HG02763 (cell line): ENCODE results near the gene EFNA5.

Experiments
- ATAC-seq: cut with Tn5 transposase; IDR thresholded peaks from one replicate; pipeline ENCODE4 v1.9.1; 2021; ENCODE audit warnings: mild to moderate bottlenecking, moderate library complexity; ENCODE audit not compliant: unreplicated experiment

EFNA5 gene

GRCh38 chr5:107404595-107405374, 266.0 kb downstream of the EFNA5 start:
- no peak for ATAC-seq

- ATAC-seq, result no peak
Observed at GRCh38 chr5:107403228-107403953, 267.3 kb downstream of the EFNA5 start.

- ATAC-seq, result no peak
Observed at GRCh38 chr5:107402434-107403227, 268.1 kb downstream of the EFNA5 start.

DNA sequence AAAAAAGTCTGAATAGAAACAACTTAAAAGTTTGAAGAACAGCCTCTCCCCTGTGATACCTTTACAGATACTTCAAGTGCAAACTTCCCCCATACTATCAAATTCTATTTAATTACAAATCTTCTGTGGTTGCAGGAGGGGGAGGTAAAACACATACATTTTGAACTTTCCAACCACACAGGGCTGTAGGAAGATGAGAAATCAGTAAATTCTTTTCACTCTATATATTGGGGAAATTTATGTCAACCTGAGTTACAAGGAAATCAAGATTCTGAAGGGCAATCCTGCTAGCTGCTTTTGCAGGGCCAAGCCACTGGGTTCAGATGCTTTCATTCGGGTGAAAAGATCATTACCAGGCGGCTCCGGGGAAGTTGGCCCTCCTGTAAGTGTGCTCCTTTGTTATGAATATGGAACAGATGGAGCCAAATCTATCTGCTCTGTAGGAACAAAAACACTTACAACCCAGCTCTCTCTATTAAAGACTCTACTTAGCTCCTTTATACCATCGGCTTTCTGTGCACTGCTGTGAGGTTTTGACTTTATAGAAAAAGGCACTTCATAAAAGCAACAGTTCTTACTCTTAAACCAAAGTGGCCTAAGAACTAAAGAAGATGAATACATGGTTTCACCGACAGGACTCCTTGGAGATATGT, 269.1 kb downstream of the EFNA5 start:
- no peak for ATAC-seq

DNA sequence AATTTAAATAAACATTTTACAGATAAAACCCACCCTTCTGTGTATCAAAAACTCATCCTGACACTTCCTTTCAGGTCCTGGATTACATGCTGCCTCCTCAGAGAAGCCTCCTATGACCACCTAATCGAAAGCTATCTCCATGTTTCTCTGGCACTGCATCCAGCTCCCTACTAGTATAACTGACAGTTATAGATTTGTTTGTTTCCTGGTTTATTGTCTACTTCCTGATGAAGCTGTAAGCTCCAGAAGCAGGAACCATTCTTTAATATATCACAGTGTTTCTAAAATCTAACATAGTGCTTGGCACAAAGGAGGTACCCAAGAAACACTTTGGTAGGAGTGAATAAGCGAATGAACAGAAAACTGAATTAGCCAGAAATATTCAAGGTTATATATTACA, 270.4 kb downstream of the EFNA5 start:
- no peak for ATAC-seq

- ATAC-seq, result no peak
Observed at GRCh38 chr5:107398703-107399102, 272.0 kb downstream of the EFNA5 start.

DNA sequence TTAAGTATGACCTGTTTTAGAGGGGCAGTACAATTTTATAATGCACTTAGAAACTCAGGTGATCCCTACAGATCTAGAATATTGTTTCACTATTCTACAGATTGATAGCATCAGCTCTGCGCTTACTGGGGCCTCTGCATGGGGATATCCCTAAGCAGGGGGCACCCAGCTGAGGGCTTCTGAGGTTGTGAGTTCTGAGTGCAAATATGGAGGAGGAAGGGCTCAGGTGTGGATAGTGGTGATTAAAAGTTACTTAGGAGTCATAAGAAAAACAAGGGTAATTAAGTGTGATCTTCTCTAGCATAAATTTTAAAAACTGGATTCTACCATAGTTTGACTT, 274.4 kb downstream of the EFNA5 start:
- peak; percentile 32 for ATAC-seq

- ATAC-seq, result peak; percentile 73
Observed at GRCh38 chr5:107395632-107396350, 274.9 kb downstream of the EFNA5 start.

DNA sequence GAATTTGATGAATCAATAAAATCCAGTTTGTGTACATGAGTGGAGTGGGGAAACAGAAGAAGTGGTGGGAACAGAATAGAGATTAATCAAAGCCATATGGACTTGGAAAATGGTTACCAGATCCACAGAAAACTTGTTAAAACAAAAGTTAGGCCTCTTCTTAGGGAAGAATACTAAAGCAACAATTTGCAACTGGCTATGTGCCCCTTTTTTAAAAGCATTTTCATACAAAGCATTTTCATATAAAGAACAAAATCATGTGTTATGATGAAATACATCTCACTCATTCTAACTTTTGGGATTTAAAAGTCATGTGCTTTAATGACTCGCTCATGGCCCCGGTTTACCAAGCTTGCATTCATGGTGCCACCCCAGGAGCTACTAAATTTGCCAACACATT, 276.9 kb downstream of the EFNA5 start:
- ATAC-seq, result no peak

DNA sequence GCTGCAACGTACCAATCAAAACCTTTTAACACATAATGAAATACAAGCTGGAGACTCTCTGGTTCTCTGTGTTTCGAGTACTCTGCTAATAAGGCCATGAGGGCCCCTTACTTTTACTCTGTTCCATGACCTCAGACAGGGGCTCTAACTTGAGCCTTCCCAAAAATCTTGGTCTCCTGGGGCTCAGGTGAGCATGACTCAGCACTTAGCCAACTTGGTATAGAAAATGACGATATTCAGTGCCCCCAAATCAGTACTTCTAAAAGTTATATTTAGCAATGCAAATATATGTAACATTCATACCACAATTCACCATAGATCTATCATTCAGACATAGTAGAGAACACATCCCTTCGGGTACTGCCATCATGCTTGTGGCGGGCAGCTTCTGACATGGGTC, 278.9 kb downstream of the EFNA5 start:
- no peak for ATAC-seq

DNA sequence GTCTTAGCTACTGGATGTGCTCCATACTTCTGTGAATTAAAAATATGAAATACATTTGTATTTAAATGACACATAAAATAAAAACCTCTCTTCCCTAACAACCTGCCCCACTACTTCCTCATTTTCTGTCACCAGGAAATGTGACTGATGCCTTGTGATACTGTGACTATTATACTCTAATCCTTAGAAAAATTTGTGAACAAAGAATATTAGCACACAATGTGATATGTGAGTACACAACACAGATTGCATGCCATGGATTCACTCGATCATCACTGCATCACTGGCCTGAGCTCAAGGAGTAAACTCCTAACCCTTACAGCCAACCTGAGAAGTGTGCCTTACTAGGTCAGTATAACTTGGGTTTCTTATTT, 281.0 kb downstream of the EFNA5 start:
- no peak for ATAC-seq

- peak; percentile 92 for ATAC-seq
Observed at GRCh38 chr5:107389130-107389774, 281.5 kb downstream of the EFNA5 start.

- ATAC-seq, result peak; percentile 25
Observed at GRCh38 chr5:107388141-107388861, 282.4 kb downstream of the EFNA5 start.

DNA sequence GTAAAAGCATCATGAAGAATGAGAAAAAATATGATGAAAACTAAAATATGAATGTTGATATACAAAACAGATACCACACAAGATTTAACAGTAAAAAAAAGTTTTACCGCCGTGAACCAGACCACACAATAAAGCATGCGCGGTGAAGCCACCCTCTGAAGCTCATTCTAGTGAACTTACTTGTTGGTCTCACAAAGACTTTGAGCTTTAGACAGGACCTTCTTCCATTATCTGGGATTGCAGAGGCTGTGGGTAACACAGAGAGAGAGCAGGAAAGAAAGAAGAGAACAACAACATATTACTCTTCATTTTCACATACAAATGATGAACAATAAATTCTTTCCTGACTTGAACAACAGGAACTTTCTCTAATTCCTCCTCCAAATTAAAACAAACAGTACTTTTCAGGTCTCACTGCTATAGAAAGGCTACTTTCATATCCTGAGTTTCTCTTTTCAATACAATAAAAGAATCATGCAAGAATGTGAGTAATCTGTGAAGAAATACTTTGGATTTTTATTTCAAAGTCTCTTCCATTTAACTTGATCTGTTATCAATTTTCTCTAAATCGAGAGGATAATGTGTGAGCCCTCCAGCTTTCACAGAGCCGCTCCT, 283.1 kb downstream of the EFNA5 start:
- ATAC-seq, result no peak

GRCh38 chr5:107385708-107386107, 285.0 kb downstream of the EFNA5 start:
- no peak for ATAC-seq

GRCh38 chr5:107384256-107384655, 286.5 kb downstream of the EFNA5 start:
- no peak for ATAC-seq

DNA sequence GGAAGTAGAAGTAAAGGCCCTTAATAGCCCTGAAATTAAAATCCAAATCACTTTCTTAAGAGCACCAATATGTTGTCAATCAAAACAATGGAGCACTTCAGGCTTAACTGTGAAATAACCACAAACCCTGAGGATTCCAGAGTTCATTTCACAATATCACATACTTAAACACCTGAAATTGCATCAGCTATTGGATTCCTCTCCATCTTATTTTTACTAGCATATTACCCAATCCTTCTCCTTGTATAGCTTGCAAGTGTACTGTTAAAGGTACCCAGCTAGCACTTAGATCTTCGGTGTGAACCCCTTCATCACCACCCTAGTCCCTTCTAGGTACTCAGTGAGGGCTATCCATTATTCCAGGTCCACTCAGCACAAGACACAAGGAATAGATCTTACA, 287.3 kb downstream of the EFNA5 start:
- no peak for ATAC-seq

DNA sequence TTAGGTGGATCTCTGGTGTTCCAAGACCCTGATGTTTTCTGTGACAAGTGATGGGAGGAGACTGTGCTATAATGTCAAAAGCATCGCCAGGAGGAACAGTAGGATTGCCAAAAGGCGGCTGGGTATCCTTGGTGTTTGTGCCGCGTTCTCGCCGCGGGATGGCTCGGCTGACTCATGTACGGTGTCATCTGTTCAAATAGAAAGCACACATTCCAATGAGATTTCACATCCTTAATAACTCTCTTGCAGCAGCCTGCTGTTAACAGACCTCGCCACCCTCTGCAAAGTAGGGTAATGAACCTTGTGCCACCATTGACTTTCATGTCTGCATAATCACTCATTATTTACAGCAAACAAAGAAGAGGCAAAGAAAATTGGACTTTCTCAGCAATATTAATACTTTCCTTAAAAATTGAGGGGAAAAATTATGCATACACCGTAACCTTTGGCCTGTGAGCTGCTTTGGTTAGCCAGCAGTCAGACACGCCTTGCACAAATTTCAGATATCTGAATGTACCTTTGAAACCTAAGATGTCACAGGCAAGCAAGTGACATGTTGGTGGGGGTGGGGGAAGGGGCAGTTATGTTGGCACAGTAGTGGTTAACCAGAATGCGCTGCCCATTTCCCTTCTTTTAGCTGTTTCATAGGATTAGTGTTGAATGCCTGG, 289.4 kb downstream of the EFNA5 start:
- no peak for ATAC-seq
